WERI-Rb-1 (cell line): ENCODE results near the gene SPTSSA.
A peak's percentile ranks its signal among the peaks of the same experiment; 100 is the strongest.

Experiments
- DNase-seq: peaks from one replicate; pipeline ENCODE4 v3.0.0-alpha.2; 2020
- H3K27ac ChIP-seq: fragments of 250-450 bp; sonication (Bioruptor Pico); 2 replicates; pipeline ENCODE4 v1.5.1; 2020; ENCODE audit warnings: mild to moderate bottlenecking, moderate library complexity
- H3K27me3 ChIP-seq: fragments of 250-450 bp; sonication (Bioruptor Pico); 2 replicates; pipeline ENCODE4 v1.5.1; 2021; ENCODE audit warnings: mild to moderate bottlenecking, low read depth, moderate library complexity; ENCODE audit not compliant: insufficient read depth, severe bottlenecking
- H3K36me3 ChIP-seq: fragments of 250-450 bp; sonication (Bioruptor Pico); 2 replicates; pipeline ENCODE4 v1.5.1; 2020; ENCODE audit warnings: mild to moderate bottlenecking, moderate library complexity
- H3K4me3 ChIP-seq: 2 replicates; pipeline ENCODE4 v1.5.1; 2011; ENCODE audit warnings: low read depth, mild to moderate bottlenecking, control low read depth, low read length
- H3K9me3 ChIP-seq: fragments of 250-450 bp; sonication (Bioruptor Pico); 2 replicates; pipeline ENCODE4 v1.5.1; 2021; ENCODE audit warnings: mild to moderate bottlenecking, moderate library complexity; ENCODE audit not compliant: severe bottlenecking
- CTCF ChIP-seq: IDR thresholded peaks from 2 replicates; pipeline ENCODE4 v1.5.1; 2011; ENCODE audit warnings: low read depth, mild to moderate bottlenecking, control low read depth, inconsistent platforms, low read length

SPTSSA gene

DNA sequence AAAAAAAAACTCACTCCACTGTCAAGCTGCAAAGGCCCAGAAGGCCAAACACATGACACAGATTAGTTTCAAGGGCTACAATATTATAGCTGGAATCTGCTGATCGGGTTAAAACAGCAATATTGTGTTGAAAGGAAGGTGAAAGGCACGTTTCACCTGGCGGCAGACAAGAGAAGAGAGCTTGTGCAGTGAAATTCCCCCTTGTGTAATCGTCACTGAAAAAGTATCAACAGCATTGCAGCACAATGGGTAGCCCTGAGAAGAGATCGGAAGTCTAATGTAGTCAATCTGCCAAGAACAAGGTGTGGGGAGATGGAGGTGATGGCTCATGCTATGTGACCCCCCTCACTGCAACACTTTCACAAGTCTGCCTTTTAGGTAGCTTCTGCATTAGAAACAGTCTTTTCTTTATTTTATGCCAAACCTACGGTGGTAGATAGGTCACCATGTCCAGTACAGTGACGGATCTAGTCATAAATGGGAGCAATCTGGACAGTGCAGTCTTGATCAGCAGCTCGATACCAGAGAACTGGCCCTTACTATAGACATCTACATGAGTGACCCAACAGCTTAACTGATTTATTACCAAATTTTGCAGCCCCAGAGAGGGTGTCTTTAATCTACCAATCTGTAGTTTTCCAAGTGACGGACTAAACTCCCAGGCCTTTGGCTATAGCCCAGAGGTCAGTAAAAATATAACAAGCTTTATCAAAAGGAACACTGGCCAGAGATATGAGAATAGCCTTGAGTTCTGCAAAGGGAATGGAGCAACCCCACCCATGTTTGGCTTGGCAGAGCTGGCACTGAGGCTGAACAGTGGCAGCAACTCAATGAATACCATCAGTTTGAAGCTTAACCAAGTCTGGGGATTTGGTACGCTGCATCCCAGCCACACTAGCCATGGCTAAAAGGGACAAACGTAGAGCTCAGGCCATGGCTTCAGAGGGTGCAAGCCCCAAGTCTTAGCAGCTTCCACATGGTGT is 35.4 kb downstream of the SPTSSA start:
- Histone ChIP-seq H3K27ac (no peak overlapping the region), H3K27me3 (no peaks in the 10 kb centered on the region)
- no peak for TF ChIP-seq CTCF

GRCh38 chr14:34425095-34425851 is 36.8 kb downstream of the SPTSSA start:
- no peaks in the 10 kb centered on the region for H3K9me3 ChIP-seq
- H3K4me3 ChIP-seq, result no peak overlapping the region
- no peak for TF ChIP-seq CTCF
- H3K36me3 ChIP-seq, result no peaks in the 10 kb centered on the region
- DNase-seq, result no peak
- no peaks in the 10 kb centered on the region for H3K27me3 ChIP-seq
- no peak overlapping the region for H3K27ac ChIP-seq

More for the DNA sequence above, 35.4 kb downstream of the SPTSSA start:
- Histone ChIP-seq H3K36me3 (no peaks in the 10 kb centered on the region), H3K9me3 (no peaks in the 10 kb centered on the region), H3K4me3 (no peak overlapping the region)
- DNase-seq, result no peak

DNA sequence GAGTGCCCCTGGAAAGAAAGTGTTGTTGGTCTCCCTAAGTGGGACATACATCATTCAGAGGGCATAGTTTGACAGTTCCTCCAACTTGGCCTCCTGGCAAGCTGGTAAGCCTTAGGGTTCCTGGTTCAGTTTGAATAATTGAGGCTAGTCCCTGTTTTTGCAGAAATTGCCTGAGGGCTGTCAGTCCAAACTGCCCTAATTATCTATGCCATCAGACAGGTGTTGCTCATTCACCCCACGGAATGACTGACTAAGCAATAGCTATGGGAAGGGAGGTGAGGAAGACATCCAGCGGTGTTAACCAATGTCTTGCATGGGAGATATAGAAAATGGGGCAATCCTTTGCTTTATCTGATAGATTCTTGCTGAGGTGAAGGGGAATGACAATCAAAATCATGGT is 37.6 kb downstream of the SPTSSA start:
- H3K27ac ChIP-seq, result no peak overlapping the region

GRCh38 chr14:34423445-34423844 is 38.6 kb downstream of the SPTSSA start:
- no peak for TF ChIP-seq CTCF

More for the DNA sequence above, 37.6 kb downstream of the SPTSSA start:
- H3K9me3 ChIP-seq, result no peaks in the 10 kb centered on the region
- no peaks in the 10 kb centered on the region for H3K27me3 ChIP-seq
- TF ChIP-seq CTCF, result no peak
- DNase-seq, result no peak
- H3K36me3 ChIP-seq, result no peaks in the 10 kb centered on the region
- H3K4me3 ChIP-seq, result no peak overlapping the region

GRCh38 chr14:34420547-34421150 is 41.4 kb downstream of the SPTSSA start:
- H3K4me3 ChIP-seq, result no peak overlapping the region
- no peaks in the 10 kb centered on the region for H3K27me3 ChIP-seq
- no peaks in the 10 kb centered on the region for H3K9me3 ChIP-seq
- no peak for TF ChIP-seq CTCF
- H3K36me3 ChIP-seq, result no peaks in the 10 kb centered on the region
- no peak overlapping the region for H3K27ac ChIP-seq
- DNase-seq, result no peak

More at GRCh38 chr14:34423445-34423844, 38.6 kb downstream of the SPTSSA start:
- H3K9me3 ChIP-seq, result no peaks in the 10 kb centered on the region
- no peak overlapping the region for H3K27ac ChIP-seq
- DNase-seq, result peak; percentile 16
- no peaks in the 10 kb centered on the region for H3K27me3 ChIP-seq
- no peaks in the 10 kb centered on the region for H3K36me3 ChIP-seq
- H3K4me3 ChIP-seq, result no peak overlapping the region
